SH-SY5Y (cell line): ENCODE results near the gene CMTM3.

ENCODE experiments used
- GATA2 ChIP-seq: IDR thresholded peaks from 2 replicates; pipeline ENCODE4 v1.6.1; 2011; ENCODE audit warnings: mild to moderate bottlenecking, low read depth, low read length
- GATA3 ChIP-seq: IDR thresholded peaks from 2 replicates; pipeline ENCODE4 v1.6.1; 2011; ENCODE audit warnings: low read depth, mild to moderate bottlenecking, low read length, moderate library complexity

Gene CMTM3

GRCh38 chr16:66596986-66597848, 7.3 kb upstream of the CMTM3 start:
- TF ChIP-seq GATA3 (no peak), GATA2 (no peak)

- no peak for TF ChIP-seq GATA3
- TF ChIP-seq GATA2, result no peak
Observed at GRCh38 chr16:66598111-66598510, 6.4 kb upstream of the CMTM3 start.

GRCh38 chr16:66599726-66600125, 4.8 kb upstream of the CMTM3 start:
- TF ChIP-seq GATA3 (no peak), GATA2 (no peak)

GRCh38 chr16:66600477-66600876, 4.0 kb upstream of the CMTM3 start:
- TF ChIP-seq GATA3, result no peak
- TF ChIP-seq GATA2, result no peak

GRCh38 chr16:66601471-66601870, 3.0 kb upstream of the CMTM3 start:
- TF ChIP-seq GATA2, result no peak
- no peak for TF ChIP-seq GATA3

- TF ChIP-seq GATA2 (no peak), GATA3 (no peak)
Observed at GRCh38 chr16:66603537-66604375, 748 bp upstream of the CMTM3 start.

- TF ChIP-seq GATA3 (no peak), GATA2 (no peak)
Observed at GRCh38 chr16:66605177-66605978, 874 bp downstream of the CMTM3 start.

- TF ChIP-seq GATA2 (no peak), GATA3 (no peak)
Observed at GRCh38 chr16:66605979-66606751, 1.7 kb downstream of the CMTM3 start.

GRCh38 chr16:66608241-66609138, 4.0 kb downstream of the CMTM3 start:
- TF ChIP-seq GATA3, result no peak
- TF ChIP-seq GATA2, result no peak

GRCh38 chr16:66609139-66609510, 4.6 kb downstream of the CMTM3 start:
- TF ChIP-seq GATA3 (no peak), GATA2 (no peak)

GRCh38 chr16:66610111-66610820, 5.8 kb downstream of the CMTM3 start:
- TF ChIP-seq GATA3 (no peak), GATA2 (no peak)

- TF ChIP-seq GATA3 (no peak), GATA2 (no peak)
Observed at GRCh38 chr16:66612422-66612821, 7.9 kb downstream of the CMTM3 start.
